GM19372 (cell line): Measurements from ENCODE around the gene INTS6.

Experiments
- ATAC-seq: cut with Tn5 transposase; IDR thresholded peaks from one replicate; pipeline ENCODE4 v1.9.1; 2021; ENCODE audit warnings: mild to moderate bottlenecking, low read depth, moderate library complexity; ENCODE audit not compliant: unreplicated experiment

The INTS6 gene

DNA sequence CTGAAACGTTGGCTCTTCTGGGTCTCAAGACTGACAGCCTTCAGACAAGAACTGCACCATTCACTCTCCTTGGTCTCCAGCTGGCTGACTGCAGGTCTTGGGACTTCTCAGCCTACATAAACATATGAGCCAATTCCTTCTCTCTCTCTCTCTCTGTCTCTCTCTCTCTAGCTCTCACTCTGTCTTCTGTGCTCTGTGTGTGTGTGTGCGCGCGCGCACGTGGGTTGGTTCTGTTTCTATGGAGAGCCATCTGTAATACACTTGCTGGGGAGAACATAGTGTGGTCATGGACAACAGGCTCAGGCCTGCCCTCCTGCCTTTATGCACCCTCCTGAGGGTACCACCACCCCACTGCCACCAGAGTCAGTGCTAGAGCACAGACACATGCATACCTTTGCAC is 127.0 kb downstream of the INTS6 start:
- ATAC-seq: no peak

GRCh38 chr13:51324714-51325420 is 128.0 kb downstream of the INTS6 start:
- ATAC-seq: no peak

GRCh38 chr13:51323824-51324511 is 128.9 kb downstream of the INTS6 start:
- no peak for ATAC-seq

DNA sequence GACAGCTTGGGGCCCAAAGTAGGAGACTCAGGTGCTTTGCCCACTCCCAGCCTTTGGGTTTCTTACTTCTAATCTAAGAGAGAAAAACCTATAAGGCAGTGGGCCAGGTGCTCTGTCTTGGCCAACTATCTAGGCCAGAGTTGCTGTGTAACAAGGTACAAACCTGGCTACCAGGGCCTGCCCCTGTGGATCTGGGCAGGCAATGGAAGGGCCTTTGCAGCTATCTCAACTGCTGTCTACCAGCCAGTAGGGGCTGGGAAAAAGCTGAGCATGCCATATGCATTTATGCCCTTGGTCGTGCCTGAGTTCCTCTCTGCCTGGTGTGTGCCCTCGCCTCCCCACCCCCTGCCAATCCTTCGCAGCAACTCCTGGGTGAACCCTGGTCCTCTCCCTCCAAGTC is 130.0 kb downstream of the INTS6 start:
- ATAC-seq: no peak

DNA sequence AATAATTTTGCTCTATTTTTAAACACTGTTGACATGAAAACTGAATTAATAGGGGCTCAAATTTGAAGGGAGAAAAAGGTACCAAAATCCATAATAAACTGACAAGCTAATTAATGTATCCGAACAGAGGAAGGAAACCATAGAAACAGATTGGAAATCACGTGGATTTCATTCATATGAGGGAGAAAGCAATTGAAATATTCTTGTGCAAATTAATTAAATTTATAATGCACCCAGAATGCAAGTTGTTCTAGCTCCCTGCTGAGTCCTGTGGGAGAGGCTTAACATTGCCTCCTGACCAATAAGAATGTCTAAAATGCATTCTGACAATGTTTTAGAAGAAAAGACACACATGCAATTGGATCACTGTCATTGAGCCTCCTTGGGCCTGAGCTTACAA is 131.0 kb downstream of the INTS6 start:
- ATAC-seq: no peak

DNA sequence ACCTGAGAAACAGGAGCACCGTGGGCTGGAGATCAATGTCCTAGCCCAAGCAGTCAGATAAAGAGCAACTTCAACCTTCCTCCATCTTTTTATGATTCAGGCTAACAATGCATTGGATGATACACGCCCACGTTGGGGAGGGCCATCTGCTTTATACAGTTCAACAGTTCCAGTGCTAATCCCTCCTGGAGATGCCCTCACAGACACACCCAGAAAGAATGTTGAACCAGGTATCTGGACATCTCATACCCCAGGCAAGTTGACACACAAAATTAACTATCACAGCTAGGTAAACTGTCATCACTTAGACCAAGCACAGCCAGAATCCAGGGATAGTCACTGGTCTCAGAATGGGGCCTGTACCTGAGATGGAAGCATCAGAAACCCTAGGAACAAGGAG is 134.0 kb downstream of the INTS6 start:
- ATAC-seq: no peak

GRCh38 chr13:51318015-51318414 is 134.8 kb downstream of the INTS6 start:
- no peak for ATAC-seq

- no peak for ATAC-seq
These were observed 135.6 kb downstream of the INTS6 start for GRCh38 chr13:51317262-51317661.

DNA sequence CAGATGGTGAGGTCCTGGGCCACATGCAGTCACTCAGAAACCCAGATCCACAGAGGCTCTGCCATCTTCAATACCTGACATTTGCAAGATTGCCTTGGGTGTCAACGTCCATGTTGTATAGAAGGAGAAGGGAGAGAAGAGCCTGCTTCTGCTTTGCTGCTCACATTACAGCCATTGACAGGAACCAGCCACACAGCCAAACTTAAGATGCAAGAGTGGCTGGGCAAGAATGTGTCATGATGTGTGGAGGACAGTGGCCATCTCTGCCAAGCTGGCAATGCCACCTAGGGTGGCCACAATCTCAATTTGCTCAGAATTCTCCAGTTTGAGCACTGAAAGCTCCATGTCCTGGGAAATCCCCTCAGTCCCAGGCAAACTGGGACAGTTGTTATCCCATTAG is 139.2 kb downstream of the INTS6 start:
- no peak for ATAC-seq

- no peak for ATAC-seq
These were observed 140.8 kb downstream of the INTS6 start for GRCh38 chr13:51311957-51312520.
